ENCODE results near the gene KRTAP10-5.

KRTAP10-5 gene

DNA sequence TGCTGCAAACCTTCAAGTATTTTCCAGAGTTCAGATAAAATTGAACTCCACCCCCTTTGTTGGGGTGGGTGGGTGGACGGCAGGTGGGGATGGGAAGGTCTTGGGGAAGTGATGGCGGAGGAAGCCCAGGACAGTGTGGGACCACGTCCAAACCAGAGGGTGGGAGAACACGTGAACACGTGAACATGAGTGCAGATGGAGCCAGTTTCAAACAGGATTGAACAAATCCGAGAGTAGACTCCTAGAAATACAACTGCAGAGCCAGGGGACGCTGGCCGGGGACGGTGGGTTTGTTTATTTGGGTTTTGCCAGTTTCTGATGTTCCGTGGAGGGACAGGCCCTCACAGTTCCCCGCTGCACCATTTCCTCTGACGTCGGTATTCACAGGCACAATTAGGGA is 32.0 kb downstream of the KRTAP10-5 start:
- no peak for DNase-seq

DNA sequence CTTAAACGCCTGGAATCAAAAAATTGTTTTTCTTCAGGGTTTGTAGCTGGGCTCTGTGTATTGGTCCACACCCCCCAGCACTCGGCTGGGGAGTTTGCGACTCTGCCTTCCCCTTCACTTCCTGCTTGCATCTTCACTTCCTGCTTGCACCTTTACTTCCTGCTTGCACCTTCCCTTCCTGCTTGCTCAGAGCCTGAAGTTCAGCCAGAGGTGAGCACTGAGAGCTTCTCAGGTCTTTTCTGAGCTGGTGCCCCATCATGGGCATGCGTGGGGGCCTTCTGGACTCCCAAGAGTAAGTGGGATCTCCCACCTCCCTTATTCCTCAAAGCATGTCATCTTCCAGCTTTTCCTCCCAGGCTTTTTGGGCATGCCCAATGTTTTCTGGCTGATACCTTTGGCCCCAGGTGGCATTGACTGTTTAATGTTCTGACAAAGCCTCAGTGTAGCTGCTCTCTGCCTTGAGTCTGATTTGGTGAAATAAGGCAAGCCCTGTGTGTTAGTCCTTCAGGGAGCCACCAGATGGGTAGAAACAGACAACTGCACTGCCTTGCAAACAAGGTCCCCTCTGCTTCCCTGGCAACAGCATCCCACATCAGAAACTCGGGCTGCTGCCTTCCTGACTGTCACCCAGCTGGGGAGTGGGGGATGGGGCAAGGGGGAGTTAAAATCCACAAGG is 32.6 kb downstream of the KRTAP10-5 start:
- DNase-seq: peak; percentile 24 to 29

DNA sequence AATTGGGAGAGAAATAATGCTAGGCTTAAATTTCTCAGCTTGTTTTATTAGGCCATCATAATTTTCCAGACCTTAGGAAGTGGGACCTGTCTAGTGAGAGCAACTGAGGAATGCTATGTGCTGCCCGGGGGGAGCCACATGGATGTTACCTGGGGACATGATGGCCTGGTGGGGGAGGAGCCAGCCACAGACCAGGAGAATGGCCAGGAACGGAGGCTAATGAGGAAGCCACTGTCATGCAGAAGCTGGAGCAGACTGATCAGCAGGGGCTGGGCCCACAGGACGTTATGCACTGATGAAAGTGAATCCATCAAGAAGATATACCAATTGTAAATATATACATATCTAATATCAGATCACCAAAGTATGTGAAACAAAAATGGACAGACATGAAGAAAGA is 35.8 kb downstream of the KRTAP10-5 start:
- no peak for DNase-seq

DNA sequence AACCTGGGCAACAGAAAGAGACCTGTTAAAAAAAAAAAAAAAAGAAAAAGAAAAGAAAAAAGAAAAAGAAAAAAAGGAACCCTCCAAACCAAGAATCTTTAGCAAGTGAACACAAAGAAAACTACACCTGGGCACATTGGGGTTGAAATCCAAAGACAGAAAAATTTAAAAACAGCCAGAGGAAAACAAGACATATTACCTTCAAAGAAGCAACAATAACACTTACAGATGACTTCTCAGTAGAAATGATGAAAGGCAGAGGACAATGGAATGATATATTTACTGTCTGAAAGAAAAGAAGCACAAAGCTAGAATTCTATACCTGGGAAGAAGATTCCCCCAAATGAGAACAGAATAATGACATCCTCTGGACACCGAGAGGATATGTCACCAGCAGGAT is 37.7 kb downstream of the KRTAP10-5 start:
- DNase-seq: no peak

DNA sequence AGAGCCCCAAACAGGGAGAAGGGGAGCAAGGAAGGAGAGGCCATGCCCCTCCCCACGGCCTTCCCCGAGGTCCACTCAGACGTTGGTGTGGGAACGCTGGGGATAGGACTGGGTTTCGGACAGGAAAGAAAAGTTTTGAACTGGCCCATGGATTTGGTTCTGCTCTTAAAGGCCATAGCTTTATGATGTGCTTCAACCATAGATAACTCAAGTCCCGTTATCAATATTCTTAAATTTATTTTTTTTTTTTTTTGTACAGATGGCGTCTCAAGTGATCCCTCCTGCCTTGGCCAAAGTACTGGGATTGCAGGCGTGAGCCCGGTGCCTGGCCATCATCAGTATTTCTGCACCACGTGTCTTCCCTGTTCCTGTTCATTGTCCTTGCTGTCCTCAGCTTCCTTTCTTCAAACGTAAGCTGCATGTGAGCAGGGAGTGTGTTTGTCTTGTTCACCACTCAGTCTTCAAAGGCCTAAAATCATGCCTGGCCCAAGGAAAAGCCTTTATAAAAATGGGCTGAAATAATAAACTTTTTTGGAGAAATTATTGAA is 39.6 kb downstream of the KRTAP10-5 start:
- no peak for DNase-seq

DNA sequence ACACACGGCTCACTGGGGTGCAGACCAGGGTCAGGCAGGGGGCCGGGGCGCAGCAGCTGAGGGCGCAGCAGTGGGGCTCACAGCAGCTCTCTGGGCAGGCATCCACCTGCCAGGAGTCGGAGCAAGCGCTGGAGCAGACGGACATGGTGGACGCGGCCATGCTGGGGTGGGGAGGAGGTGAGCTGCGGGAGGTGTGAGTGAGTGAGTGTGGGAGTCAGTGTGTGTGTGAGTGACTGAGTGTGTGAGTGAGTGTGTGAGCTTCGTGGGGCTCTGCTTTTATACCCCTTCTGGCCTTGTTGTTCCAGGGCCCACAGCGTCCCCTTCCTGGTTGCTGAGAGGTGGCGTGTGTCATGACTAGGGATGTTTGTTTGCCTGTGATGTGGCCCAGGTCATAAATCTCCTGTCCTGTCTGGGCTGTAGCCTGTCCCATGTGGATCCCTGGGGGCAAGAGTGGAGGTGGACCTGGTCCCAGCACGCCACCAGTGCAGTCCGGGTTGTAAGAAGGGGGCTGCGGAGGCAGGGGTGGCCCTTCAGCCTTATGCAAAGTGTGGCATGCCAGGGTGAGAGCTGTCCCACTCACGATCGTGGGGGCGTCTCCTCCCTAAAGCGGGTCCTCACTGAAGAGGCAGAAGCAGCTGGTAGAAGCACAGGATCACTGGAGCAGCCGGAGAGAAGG is 40.3 kb downstream of the KRTAP10-5 start, which contains the start of gene KRTAP10-1:
Gene KRTAP10-1 (minus strand): TSS at position 205 of the 676 bp plus-strand sequence. CDS start 45 bp downstream, at position 160.
- DNase-seq: no peak

DNA sequence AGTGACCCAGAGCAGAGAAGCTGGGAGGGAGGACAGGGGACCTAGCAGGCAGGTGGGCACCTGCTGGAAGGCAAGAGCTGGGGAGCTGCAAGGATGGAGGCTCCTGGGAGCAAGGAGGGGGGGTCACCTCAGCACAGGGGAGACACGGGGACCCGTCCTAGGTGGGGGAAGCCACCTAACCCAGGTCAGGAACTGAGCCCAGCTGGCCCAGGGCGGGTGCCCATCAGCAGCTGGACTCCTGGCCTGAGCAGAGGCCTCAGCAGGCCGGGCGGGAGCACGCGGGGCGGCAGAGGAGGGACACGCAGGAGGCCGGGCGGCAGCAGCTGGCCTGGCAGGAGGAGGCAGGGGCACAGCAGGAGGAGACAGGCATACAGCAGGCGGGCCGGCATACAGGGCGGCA is 41.4 kb downstream of the KRTAP10-5 start:
- DNase-seq: no peak

DNA sequence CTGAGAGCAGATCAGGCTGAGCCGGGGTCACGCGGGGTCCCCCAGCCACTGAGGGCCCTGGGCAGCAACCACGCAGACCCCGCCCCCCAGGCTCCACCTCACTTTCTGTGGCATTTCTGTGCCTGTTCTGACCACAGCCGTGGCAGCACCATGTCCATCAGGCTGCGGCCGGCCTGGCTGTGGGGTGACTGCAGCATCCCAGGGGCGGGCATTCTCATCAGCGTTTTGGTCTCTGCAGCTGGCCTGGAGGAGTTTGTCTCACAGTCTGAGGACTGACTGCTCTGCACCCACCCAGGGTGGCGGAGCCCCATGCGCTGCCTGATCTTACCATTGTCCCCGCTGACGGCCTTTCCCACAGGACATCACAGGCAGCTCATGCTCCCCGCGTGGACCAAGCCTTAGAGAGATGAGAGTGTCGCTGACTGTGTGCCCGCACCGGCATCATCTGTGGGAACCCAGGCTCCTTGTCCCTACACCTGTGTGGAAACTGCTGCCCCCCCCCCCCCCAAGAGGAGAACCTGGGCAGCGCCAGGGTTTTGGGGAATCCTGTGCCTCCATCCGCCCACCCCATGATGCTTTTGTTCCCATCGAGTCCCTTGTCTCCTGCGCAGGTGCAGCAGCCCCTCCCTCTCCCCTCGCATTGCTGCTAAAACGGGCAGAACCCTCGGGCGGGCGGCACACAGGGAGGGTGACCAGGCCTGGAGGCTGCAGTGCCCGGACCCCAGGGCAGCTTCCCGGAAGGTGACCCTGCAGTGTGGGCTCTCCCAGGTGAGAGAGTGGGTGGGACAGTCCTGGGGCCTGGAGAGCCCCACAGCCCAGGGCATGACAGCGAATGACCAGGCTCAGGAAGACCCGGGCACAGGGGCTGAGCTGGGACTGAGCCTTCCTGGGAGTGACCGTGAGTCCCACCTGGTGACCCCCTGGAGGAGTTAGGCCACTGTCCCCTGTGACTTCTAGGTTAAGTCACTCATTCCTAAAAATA is 42.2 kb downstream of the KRTAP10-5 start:
- no peak for DNase-seq

DNA sequence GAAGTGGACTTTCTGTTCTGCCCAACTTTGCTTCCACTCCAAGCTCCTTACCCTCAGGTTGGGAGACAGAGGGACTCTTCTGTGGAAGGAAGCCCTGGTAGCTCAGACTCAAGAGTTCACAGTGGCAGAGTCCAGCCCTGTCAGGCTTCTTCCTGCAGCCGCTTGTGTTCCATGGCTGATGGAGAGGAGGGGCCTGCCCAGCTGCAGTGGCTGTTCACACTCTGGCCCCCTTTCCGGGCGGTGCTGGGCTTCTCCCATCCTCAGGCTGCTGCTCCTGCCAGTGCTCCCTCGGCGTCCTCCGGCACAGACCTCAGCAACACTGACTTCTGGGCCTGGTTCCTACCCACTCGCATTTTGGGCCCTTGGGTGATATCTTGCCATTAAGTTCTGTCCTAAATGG is 44.4 kb downstream of the KRTAP10-5 start:
- DNase-seq: no peak

DNA sequence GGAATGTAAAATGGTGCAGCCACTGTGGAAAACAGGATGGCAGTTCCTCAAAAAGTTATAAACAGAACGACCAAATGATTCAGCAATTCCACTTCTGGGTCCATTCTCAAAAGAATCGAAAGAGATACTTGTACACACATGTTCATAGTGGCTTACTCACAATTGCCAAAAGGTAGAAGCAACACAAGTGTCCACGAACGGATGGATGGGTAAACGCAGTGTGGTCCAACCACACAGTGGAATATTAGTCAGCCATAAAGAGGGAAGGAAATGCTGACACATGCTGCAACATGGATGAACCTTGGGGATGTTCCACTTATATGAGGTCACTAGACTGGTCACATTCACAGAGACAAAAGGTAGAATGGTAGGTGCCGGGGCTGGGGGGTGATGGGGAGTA is 45.7 kb downstream of the KRTAP10-5 start:
- DNase-seq: no peak

DNA sequence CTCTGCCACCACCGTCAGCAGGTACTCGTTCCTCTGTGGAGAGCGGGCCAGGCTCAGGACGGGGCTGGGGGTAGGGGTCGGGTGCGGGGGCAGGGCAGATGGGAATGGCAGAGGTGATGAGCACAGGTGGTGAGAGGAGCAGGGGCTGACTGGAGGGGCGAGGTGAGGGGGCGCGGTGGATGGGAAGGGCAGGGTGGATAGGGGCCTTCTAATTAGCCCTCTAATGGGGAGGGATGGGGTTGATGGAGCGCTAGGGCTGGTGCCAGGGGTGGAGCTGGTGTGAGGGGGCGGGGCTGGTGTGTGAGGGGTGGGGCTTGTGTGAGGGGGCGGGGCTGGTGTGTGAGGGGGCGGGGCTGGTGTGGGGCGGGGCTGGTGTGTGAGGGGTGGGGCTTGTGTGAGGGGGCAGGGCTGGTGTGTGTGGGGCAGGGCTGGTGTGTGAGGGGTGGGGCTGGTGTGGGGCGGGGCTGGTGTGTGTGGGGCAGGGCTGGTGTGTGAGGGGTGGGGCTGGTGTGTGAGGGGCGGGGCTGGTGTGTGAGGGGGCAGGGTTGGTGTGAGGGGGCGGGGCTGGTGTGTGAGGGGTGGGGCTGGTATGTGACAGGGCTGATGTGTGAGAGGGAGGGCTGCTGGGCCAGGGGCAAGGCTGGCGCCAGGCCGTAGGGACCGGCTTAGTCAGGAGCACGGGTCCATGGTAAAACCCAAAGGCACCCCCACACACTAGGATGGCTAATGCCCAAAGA is 46.3 kb downstream of the KRTAP10-5 start:
- DNase-seq: no peak

DNA sequence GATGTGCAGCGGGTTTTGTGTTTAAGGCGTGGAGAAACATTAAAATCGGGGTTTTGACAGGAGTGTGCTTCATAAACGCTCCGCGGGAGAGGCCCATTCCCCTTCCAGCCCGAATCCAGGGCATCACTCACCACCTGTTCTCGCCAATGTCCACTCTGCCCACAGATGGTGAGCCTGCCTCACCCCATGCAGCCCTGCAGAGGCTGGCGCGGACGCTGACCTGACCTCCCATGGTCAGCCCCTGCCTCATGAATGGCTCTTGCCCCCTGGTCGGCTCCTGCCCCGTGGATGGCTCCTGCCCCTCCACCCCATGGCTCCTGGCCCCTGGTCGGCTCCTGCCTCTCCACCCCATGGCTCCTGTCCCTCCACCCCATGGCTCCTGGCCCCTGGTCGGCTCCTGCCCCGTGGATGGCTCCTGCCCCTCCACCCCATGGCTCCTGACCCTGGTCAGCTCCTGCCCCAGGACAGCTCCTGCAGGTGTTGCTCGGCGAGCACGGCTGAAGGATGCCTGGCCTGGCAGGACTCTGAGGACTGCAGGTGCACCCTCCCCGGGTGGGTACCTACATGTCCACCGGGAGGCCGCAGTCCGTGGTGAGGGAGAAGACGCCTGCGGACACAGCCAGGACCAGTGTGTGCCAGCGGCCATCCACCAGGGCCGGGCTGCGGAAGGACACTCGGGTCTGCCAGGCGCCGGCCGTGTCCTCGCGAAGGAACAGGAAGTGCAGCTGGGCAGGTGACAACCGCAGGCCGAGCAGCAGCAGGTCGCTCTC is 47.1 kb downstream of the KRTAP10-5 start:
- DNase-seq: no peak

DNA sequence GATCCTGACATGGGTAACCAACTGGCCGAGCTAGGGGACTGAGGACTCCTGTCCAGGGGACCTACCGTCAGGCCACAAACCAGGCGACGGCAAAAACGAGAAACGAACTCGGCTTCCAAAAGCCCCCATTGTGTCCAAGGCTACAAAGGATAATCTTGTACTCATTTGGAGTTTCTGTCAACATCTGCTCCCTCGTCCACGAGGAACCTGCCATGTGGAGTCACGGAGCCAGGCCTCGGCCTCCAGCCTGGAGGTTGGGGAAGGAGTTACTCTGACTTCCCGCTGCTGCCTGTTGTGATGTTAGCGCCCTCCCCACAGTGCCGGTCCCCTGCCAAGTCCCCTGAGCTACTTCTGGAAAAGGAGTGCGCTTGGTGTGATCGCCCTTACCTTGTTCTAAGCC is 47.7 kb downstream of the KRTAP10-5 start:
- no peak for DNase-seq

DNA sequence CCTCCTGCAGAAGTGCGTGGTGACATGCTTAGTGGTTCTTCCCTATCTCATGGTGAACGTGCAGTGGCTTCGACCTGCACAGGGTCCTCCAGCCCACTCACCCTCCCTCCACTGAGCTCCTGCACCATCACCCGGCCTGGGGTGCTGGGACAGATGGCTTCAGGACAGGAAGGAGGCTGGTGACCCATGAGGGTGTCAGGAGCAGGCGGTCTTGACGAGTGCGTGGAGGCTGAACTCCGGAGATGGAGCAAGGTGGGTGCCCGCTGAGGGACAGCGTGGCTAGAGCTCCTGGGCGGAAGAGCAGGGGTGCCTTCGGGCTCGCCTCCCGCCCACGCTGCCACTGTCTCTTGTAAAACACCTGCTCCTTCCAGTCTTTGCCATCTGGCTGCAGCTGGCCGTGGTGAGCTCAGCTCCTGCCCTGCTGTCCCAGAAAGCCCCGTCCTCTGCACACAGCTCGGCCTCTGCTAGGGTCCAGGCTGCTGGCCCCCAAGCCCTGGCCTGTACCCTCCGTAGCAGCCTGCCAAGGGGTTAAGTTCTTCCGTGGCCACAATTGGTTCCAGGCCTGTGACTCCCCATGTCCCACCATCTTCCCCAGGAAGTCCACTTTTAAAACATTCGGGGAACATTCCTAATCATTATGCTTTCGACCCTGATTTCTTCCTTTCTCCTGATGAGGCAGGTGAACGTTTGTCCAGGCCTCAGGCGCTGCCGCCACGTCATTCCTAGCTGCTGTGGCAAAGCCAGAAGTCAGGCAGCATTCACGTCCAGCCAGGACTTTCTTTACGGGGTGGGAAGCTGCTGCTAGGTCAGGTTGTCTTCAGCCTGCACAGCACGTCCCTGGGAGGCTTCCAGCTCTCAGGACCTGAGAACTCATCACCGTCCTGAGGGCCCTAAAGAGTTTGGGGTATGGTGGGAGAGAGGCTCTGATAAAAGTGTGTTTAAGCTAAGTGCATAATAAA is 48.5 kb downstream of the KRTAP10-5 start:
- no peak for DNase-seq

DNA sequence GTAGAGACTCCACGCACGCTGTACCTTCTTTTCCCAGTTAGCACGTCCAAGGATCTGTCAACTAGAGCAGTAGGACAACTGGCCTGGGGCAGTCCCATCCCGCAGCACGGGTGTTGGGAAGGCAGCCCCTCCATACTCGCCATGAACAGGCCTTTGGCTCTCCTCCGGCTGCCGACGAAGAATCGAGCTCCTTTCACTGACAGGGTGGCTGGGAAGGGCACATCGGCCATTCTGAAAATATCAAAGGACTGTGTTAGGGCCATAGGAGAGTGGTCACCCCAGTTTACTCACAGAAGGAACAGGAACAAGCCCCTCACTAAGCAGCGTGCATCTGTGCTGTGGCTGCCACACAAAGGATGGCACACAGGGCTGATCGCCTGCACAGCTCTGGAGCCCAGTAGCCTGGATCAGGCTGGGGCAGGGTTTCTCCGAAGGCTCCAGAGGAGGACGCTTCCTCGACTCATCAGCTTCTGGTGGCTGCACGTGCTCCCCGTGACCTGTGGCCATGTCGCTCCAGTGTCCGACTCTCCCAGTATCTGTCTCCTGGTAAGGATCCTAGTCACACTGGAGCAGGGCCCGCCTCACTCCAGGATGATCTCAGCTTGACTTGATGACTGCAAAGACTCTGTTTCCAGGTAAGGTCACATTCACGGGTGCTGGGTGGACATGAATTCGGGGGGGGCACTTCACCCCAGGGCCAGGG is 49.4 kb downstream of the KRTAP10-5 start:
- no peak for DNase-seq

DNA sequence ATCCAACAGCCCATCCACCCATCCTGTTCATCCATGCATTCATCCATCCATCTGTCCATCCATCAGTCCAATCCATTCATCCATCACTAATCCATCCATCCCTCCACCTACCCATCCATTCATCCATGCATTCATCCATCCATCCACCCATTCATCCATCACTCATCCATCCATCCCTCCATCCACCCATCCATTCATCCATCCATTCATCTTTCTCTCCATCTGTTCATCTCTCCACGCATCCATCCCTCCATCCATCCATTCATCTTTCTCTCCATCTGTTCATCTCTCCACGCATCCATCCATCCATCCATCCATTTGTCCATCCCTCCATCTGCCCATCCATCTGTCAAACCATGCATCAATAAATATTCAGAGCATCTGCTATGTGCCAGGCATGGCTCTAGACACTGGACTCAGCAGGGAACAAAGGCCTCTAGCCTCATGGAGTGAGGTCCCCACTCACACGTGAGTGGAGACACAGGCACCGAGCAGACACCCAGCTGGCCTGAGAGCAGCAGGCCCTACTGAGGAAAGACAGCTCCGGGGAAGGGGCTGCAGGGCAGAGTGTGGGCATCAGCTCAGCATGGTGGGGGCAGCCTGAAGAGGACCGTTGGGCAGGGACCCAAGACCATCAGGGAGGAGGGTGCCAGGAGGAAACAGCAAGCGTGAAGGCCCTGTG is 50.0 kb downstream of the KRTAP10-5 start:
- DNase-seq: no peak

DNA sequence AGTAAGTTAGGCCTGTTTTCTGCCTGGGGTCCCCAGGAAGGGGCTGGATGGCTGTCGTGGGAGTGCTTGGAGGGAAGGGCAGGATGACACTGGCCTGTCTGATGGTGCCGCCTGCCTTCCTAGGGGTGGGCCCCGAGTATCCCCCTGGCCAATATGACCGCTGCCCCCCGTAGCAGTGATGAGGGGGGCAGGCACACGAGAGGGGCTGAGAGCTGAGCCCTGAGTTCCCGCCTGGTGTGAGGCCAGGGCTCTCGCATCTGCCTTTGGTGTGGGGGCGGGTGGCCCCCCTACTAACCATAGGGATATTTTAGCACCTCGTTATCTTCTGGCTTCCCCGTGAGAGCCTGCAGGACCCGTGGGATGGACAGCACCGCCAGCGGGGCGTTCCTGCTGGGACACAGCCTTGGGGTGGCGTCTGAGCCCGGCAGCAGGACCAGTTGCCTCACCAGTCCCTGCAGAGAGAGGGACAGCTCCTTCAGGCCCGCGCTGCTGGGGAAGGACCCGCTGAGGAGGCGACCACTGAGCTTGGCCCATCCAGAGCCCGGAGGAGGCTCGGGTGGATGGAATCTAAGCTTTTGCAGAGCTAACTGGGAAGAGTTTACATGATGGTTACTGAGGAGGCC is 50.8 kb downstream of the KRTAP10-5 start:
- no peak for DNase-seq

Data from stimulated activated CD4-positive, alpha-beta T cell treated with anti-CD3 and anti-CD28 coated beads, Interleukin-2, amount 100 ng/mL, for 24 hours (primary cell).